ENCODE data around the gene RXFP4. TPM values are rescaled to one million over a fixed set of nuclear protein-coding genes. Genes with fewer than 3 reads are reported as not detected.
"Not testable (repeated sequence)": the region's sequence is repeated elsewhere in the genome, so short reads cannot be mapped to it uniquely, and the experiment has no call there.

Gene RXFP4
- total RNA-seq, 1 donor from 2014 or later, result 0.14 TPM

GRCh38 chr1:155930725-155931124, 10.7 kb upstream of the RXFP4 start:
- intact Hi-C loops (cut with micrococcal nuclease), result not testable (repeated sequence)

GRCh38 chr1:155931332-155932038, 10.0 kb upstream of the RXFP4 start:
- intact Hi-C loops (cut with micrococcal nuclease), result no loop called here

- intact Hi-C loops (cut with micrococcal nuclease), result no loop called here
These were observed 9.4 kb upstream of the RXFP4 start for GRCh38 chr1:155932081-155932480.

GRCh38 chr1:155932487-155932886, 9.0 kb upstream of the RXFP4 start:
- intact Hi-C loops (cut with micrococcal nuclease), result no loop called here

- intact Hi-C loops (cut with micrococcal nuclease), result loop anchor here (1.0 to 2.0 kb wide), 8 partner anchors 13 to 260 kb away; partner anchors contain the start of genes ARHGEF2, LAMTOR2, RIT1 and SYT11
These were observed 7.8 kb upstream of the RXFP4 start for GRCh38 chr1:155933591-155934096.

- intact Hi-C loops (cut with micrococcal nuclease), result loop anchor here (1.0 to 2.0 kb wide), 8 partner anchors 12 to 259 kb away; partner anchors contain the start of genes ARHGEF2, LAMTOR2, RIT1 and SYT11
These were observed 7.1 kb upstream of the RXFP4 start, which contains the start of gene KHDC4 for GRCh38 chr1:155934097-155934935. KHDC4 (minus strand) TSS chr1:155934413; CDS start chr1:155934373, 40 bp downstream.

- intact Hi-C loops (cut with micrococcal nuclease), result loop anchor here (1.0 to 2.0 kb wide), 8 partner anchors 11 to 258 kb away; partner anchors contain the start of genes ARHGEF2, LAMTOR2, RIT1 and SYT11
These were observed 6.4 kb upstream of the RXFP4 start for GRCh38 chr1:155934936-155935590.

- intact Hi-C loops (cut with micrococcal nuclease), result loop anchor here (1.0 to 2.0 kb wide), 2 partner anchors 51 to 129 kb away; no protein-coding TSS in a partner anchor
These were observed 3.2 kb upstream of the RXFP4 start for GRCh38 chr1:155938220-155938627.

- intact Hi-C loops (cut with micrococcal nuclease), result no loop called here
These were observed 901 bp upstream of the RXFP4 start for GRCh38 chr1:155940482-155940992.

GRCh38 chr1:155941845-155942531, 550 bp downstream of the RXFP4 start:
- intact Hi-C loops (cut with micrococcal nuclease), result no loop called here

GRCh38 chr1:155942578-155943141, 1.2 kb downstream of the RXFP4 start:
- intact Hi-C loops (cut with micrococcal nuclease), result no loop called here

- intact Hi-C loops (cut with micrococcal nuclease), result no loop called here
These were observed 3.0 kb downstream of the RXFP4 start for GRCh38 chr1:155944444-155944799.

- intact Hi-C loops (cut with micrococcal nuclease), result loop anchor here (1.0 to 2.0 kb wide), 2 partner anchors 12 to 30 kb away; partner anchors contain the start of gene KHDC4
These were observed 5.3 kb downstream of the RXFP4 start for GRCh38 chr1:155946633-155947219.

- intact Hi-C loops (cut with micrococcal nuclease), result loop anchor here (2.0 kb wide), 1 partner anchor 30 kb away; no protein-coding TSS in a partner anchor
These were observed 5.9 kb downstream of the RXFP4 start for GRCh38 chr1:155947292-155947691.

GRCh38 chr1:155947741-155948140, 6.3 kb downstream of the RXFP4 start:
- intact Hi-C loops (cut with micrococcal nuclease), result loop anchor here (2.0 kb wide), 1 partner anchor 29 kb away; no protein-coding TSS in a partner anchor

- intact Hi-C loops (cut with micrococcal nuclease), result no loop called here
These were observed 9.4 kb downstream of the RXFP4 start for GRCh38 chr1:155950829-155951228.

- intact Hi-C loops (cut with micrococcal nuclease), result no loop called here
These were observed 10.5 kb downstream of the RXFP4 start for GRCh38 chr1:155951753-155952504.

GRCh38 chr1:155952505-155952890, 11.1 kb downstream of the RXFP4 start:
- intact Hi-C loops (cut with micrococcal nuclease), result no loop called here

GRCh38 chr1:155954645-155955044, 13.2 kb downstream of the RXFP4 start:
- intact Hi-C loops (cut with micrococcal nuclease), result no loop called here
